HK-2 (cell line): ENCODE measurements around the gene ZNF653.

Experiments
- DNase-seq: peaks from one replicate; pipeline ENCODE4 v3.0.0-alpha.2; 2018; ENCODE audit not compliant: unreplicated experiment

ZNF653 gene, protein sequence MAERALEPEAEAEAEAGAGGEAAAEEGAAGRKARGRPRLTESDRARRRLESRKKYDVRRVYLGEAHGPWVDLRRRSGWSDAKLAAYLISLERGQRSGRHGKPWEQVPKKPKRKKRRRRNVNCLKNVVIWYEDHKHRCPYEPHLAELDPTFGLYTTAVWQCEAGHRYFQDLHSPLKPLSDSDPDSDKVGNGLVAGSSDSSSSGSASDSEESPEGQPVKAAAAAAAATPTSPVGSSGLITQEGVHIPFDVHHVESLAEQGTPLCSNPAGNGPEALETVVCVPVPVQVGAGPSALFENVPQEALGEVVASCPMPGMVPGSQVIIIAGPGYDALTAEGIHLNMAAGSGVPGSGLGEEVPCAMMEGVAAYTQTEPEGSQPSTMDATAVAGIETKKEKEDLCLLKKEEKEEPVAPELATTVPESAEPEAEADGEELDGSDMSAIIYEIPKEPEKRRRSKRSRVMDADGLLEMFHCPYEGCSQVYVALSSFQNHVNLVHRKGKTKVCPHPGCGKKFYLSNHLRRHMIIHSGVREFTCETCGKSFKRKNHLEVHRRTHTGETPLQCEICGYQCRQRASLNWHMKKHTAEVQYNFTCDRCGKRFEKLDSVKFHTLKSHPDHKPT

DNA sequence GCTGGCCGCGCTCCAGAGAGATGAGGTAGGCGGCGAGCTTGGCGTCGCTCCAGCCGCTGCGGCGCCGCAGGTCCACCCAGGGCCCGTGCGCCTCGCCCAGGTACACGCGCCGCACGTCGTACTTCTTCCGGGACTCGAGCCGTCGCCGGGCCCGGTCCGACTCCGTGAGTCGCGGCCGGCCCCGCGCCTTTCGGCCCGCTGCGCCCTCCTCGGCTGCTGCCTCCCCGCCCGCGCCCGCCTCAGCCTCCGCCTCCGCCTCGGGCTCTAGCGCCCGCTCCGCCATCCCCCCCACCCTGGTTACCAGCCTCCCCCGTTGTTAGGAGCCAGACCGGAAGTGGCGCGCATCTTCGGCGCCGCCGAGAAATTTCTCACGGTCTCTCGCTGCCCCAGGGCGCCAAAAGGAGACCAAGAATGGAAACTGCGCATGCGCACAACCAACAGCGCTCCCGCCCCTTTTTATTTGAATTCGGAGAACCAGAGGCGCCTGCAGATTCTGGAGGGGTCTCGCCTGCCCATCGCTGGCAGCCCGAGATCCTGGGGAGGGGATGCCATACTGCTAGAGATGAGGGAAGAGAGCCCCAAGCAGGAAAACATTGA is at the start of gene ZNF653:
ZNF653 (minus strand) TSS at position 336 of the 597 bp plus-strand sequence; CDS start at position 283, 53 bp downstream.
- DNase-seq = peak; percentile 95

DNA sequence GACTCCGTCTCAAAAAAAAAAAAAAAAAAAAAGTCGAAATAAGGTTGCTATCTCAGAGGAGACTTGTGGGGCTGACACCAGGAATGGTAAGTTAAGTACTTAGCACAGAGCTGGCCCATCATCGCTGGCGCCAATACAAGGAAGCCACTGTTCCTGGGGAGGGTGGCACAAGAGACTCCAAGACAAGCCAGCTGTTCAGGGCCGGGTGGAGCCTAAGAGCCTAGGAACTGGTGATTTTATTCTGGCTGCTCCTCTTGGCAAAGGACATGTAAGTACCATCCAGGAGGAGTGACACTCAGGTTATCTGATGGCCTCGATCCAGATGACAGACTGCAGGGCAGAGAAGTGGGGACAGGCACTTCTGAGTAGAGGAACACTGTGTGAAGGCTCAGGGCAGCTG is 49.6 kb upstream of the ZNF653 start:
- no peak for DNase-seq

DNA sequence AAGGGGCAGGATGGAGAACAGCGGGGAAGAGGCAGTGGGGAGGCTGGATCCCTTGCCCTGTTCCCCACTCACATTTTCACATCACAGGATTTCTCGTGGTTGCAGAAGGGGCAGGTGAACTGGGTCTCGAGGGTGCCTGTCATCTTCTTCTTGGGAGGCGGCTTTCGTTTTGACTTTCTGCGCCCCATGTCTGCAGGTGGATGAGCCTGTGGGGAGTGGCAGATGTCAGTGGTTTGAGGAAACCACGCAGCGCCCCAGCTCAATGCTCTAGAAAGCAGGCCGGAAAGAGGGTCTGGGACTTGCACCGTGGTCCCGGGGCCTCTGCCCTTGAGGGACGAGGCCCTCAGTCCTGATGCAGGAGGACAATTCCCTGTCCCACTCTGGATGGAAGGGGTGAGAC is 48.5 kb upstream of the ZNF653 start:
- no peak for DNase-seq

DNA sequence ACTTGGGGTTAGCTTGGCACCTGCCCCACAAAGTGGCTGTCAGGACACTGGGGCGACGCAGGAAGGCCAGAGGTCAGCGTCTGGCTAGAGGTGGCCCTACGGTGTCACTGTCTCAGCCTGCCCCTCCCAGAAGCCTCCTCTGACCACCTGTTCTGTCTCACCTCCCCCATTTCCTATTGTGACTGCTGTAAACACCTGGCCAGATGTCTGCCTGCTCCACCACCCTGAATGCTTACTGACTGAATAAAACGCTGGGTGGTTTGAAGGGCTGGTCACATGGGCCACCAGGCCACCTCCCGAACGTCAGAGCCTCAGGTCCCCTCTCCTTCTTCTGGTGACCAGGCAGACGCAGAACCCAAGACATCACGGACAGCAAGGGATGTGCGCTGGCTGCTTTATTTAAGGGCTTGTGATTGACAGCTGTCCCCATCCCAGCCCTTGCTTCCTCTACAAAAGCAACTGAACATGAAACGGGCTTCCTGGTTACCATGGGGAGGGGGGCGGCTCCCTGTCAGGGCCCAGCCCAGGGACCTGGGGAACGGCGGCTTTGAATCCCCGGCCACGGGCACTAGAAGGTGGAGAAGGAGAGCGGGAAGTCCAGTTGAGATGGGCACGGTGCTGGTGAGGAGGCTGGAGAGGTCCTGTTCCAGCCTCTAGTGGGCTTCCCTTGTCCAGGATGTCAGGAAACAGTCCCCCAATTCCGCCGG is 47.2 kb upstream of the ZNF653 start:
- no peak for DNase-seq

DNA sequence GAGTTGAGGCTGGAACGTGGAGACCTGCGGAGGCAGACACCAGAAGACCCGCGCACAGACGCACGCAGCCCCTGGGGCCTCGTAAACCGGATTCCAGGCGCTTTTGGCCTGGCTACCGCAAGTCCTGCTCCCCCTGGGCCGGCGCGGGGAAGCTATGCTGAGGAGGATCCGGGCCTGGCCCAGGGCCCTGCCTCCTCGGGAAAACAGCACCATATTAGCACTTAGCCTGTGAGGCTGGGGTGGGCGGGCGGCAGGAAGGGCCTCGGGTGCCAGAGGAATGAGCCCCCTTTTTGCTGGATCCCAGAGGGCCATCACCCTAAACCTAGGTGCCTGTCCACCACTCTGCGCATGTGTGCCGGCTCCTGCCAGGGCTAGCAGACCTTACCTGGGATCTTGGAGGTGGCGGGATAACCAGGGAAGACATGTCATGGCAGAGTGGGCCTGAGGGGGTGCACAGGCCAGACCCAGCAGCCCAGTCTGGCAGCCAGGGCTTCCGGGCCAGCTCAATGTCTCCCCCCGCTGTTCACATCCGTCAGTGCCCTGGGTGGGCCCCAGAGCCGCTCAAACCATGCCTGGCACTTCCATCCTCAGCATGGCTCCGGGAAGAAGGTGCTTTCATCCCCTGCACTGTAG is 46.1 kb upstream of the ZNF653 start:
- peak; percentile 47 for DNase-seq

DNA sequence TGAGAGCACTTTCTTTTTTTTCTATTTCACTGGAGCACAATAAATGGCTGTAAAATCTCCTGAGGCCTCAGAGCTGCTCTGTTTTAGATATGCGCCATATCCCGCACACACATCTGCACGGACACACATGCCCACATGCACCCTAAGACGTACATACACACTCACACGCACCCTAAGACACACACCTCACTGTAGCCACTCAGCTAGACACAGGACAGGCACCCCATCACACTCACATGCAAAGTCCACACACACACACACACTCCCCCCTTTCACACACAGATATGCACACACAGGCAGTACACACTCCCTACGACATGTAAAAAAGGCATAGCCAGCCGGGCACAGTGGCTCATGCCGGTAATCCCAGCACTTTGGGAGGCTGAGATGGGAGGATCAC is 44.6 kb upstream of the ZNF653 start:
- no peak for DNase-seq

DNA sequence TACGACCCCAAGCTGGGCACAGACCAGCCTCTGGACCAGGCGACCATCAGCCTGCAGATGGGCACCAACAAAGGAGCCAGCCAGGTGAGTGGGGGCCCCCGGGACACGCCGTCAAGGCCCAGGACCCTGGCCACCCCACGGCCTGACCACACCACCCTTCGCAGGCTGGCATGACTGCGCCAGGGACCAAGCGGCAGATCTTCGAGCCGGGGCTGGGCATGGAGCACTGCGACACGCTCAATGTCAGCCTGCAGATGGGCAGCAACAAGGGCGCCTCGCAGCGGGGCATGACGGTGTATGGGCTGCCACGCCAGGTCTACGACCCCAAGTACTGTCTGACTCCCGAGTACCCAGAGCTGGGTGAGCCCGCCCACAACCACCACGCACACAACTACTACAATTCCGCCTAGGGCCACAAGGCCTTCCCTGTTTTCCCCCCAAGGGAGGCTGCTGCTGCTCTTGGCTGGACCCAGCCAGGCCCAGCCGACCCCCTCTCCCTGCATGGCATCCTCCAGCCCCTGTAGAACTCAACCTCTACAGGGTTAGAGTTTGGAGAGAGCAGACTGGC is 43.8 kb upstream of the ZNF653 start:
- no peak for DNase-seq

DNA sequence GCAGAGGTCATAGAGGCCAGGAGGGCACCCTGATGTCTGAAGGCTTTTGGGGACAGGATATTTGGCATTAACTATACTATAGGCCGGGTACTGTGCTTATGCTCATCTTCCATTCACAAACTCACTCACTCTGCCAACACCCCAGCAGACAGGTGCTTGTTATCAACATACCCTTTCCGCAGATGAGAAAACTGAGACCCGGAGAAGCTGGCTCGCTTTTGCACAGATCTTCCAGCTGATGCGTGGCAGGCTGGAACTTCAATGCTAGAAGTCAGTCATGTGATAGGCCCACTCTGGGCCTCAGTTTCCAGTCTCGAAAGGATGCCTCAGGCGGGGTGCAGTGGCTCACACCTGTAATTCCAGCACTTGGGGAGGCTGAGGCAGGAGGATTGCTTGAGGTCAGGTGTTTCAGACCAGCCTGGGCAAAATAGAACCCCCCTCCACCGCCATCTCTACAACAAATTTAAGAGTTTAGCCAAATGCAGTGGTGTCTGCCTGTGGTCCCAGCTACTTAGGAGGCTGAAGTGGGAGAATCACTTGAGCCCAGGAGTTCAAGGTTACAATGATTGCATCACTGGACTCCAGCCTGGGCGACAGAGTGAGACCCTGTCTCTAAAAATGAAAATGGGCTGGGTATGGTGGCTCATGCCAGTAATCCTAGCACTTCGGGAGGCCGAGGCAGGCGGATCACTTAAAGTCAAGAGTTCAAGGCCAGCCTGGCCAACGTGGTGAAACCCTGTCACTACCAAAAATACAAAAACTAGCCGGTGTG is 42.5 kb upstream of the ZNF653 start:
- DNase-seq = no peak

DNA sequence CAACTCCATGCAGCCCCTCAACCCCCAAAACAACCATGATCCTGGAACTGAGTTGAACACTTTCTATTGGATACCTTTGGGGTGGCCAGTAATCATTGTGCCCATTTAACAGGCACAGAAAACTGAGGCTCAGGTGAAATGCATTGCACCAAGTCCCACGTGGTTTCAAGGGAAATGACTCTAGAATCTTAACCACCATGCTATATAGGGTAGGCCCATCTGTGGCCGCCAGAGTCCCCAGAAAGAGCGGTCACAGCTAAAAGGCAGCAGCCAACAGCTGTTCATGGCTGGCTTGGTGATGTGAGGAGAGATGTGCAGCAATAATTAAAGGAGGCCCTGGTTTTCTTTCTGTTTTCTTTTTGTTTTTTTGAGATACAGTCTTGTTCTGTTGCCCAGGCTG is 35.6 kb upstream of the ZNF653 start:
- no peak for DNase-seq

DNA sequence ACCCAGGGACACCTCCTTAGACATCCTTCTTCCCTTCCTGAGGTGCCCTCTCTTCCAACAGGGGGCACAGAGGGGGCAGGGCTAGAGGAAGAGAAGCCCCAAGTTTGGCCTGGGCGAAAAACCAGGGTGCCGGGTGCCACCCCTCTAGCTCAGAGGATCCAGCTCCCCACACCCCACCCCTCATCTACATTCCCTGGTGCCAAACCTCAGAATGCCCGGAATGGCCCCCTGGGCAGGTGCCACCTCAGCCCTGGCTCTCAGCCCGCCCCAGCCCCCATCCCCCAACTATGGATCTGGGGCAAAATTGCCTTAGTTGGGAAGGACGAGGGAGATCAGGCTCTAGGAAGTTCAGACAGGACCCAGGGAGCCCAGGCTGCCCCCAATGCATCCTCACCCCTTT is 35.0 kb upstream of the ZNF653 start:
- no peak for DNase-seq

DNA sequence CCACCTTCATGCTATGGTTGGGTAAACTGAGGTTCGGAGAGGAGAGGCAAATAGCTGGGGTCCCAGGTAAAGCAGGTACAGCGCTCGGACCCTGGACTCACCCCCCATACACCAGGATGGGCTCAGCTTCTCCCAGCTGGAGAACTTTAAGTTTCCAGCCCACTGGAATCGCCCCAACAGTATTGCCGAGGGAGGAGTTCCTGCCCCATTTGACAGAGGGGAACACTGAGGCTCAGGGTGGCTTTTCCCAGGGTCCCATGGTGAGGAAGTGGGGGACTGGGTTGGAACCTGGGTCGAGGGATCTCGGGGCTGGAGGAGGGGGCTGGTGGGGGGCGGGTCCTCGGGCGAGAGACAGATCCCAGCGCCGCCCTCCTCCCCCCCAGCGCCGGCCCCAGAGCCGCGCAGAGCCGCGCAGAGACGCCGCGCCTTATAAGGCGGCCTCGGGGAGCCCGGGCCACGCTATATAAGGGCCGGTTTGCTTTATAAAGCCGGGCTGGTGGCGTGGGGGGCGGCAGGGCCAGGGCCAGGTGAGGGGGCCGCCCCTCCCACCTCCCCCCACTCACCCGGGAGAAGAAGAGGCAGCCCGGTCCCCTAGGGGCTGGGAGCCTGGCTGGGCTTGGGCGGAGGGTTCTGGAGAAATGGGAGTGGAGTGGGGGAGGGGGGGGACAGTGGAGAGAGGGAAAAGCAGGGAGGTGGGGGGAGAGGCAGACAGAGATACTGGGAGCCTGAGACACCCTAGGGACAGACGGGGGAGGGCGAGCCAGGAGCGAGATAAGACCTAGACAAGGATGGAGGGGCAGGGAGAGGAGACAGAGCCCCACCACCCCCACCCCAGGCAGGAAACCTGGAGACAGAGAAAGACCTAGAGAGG is 34.1 kb upstream of the ZNF653 start:
- DNase-seq = no peak

DNA sequence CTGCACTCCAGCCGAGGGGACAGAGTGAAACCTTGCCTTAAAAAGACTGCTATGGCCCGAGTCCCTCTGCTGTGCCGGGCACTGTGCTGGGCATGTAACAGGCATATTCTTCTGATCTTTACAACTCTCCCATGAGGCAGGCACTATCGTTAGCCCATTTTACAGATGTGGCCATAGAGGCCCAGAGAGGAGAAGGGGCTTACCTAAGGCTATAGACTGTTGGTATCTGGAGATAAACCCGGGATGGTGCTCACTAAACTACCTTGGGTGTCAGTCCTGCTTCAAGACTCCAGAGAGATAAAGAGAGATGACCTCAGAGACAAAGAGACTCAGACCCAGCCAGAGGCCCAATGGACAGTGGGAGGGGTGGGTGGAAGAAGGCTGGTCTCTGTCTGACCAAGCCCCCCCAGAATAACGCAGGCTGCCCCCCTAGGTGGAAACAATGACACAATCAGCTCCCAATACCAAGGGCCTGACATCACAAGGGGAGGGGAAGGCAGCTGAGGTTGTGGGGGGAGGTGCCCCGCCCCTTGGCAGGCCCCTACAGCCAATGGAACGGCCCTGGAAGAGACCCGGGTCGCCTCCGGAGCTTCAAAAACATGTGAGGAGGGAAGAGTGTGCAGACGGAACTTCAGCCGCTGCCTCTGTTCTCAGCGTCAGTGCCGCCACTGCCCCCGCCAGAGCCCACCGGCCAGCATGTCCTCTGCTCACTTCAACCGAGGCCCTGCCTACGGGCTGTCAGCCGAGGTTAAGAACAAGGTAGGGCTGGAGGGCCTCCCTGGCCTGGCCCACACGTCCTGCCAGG is 32.8 kb upstream of the ZNF653 start, which contains the start of gene CNN1:
CNN1 (plus strand) TSS at position 620 of the 805 bp plus-strand sequence; CDS start at position 697, 77 bp downstream.
- no peak for DNase-seq

DNA sequence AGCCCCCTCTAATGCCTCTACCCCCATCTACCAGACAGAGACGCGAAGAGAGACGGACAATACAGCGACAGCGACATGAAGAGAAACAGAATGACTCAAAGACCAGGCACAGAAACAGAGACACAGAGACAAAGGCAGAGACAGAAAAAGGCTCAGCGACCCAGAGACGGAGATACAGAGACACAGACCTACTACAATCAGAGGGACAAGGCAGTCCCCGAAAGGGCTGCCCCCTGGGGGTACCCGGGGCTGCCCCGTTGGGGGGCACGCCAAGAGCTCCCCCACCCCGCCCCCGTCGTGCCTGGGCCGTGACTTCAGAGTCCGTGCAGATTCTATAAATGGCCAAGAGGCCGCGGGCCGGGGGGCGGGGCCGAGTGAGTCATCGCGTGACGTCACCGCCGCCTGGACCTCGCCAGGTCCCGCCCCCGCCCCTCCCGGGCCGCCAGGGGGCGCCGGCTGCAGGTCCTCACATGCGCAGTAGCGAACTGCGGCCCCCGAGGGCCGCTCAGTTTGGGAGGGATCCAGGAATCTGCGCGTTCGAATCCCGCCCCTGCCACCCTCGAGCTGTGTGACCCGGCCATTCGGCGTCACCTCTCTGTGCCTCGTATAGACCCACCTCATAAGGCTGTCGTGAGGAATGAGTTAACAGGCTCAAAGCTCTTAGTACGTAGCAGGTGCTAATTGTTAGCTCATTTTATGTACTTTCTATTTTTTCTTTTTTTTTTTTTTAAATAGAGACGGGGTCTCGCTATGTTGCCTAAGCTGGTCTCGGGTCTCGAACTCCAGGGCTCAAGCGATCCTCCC is 30.4 kb upstream of the ZNF653 start:
- DNase-seq = peak; percentile 92

DNA sequence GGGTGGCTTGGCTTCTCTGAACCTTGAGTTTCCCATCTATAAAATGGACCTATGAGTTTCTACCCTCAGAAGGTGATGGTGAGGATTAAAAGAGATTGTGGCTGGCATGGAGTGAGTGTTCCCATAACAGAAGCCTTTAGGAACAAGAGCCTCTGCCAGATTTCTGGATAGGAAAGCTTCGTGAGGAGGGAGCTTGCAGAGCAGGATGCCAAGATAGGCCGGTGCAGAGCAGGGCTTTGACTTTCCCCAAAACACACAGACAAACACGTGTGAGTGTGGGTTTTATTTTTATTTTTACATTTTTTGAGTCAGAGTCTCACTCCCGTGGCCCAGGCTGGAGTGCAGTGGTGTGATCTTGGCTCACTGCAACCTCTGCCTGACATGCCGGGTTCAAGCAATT is 29.3 kb upstream of the ZNF653 start:
- DNase-seq = no peak

DNA sequence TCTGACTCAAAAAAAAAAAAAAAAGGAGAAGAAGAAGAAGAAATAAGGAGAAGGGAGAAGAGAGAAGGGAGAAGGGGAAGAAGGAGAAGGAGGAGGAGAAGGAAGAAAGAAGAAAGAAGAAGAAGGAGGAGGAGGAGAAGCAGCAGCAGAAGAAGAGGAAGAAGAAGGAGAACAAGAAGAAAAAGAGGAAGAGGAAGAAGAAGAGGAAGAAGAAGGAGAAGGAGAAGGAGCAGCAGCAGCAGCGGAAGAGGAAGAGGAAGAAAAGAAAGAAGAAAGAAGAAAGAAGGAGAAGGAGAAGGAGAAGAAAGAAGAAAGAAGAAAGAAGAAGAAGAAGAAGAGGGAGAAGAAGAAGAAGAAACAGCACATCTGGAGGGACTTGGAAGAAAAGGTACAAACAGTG is 28.9 kb upstream of the ZNF653 start:
- no peak for DNase-seq

DNA sequence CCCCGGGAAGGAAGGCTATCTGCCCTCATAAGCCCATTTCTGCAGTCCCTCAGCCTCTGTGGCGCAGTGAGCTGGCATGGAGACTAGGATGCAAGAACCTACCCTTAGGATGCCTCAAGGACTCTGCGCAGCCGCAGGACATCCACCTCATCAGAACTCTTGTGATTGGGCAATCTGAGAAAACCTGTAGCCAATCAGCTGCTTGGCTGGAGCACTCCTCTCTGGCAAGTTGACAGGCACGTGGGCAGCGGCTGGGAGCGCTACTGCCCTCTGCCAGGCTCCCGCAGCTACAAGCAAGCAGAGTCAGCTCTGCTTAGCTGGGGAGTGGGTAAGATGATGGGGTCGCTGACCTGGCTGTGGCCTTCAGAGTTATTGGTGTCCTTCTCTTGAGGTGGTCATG is 24.8 kb upstream of the ZNF653 start:
- no peak for DNase-seq

DNA sequence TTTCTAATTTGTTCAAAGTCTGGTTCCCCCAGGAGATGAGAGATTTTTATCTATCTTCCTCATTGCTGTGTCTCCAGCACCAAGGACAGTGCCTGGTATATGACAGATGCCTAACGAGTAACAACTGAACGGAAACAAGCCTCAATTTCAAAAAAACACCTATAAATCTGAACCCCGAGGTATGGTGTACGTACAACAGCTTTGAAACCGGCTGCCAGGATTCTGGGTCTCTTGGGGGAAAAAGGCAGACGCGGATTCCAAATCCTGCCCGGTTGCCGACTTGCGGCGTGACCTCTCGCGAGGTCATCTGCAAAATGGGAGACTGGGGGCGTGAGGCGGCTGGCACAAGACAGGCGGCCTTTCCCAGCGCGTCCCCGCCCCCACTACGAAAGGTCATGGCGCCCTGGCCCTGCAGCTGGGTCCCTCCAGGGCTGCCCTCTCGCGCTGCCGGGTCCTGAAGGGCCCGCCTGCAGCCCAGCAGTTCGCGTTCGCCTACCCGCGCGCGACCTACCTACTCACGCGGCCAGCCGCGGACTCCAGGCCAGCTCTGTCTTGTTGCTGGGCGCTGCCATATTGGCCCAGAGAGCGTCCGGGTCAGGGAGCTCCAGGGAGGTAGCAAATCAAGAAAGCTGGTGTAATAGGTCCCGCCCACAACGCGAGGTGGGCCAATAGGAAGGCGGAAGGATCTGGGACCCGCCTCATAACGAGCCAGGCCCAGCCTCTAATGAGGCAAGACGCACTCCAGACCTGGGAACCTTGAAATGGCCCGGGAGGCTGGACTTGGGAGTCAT is 23.1 kb upstream of the ZNF653 start, which contains the start of gene ECSIT:
ECSIT (minus strand) TSS at position 584 of the 791 bp plus-strand sequence. CDS start 9,964 bp downstream, outside the sequence.
- DNase-seq = peak; percentile 99
